ENCODE data around the gene ST13.
"Not testable (repeated sequence)": the region's sequence is repeated elsewhere in the genome, so short reads cannot be mapped to it uniquely, and the experiment has no call there.

Gene ST13

GRCh38 chr22:40856513-40857308 is at the start of gene ST13, which contains the start of gene XPNPEP3:
Gene ST13 (minus strand): TSS chr22:40856639. CDS start chr22:40856540, 99 bp downstream.
Gene XPNPEP3 (plus strand): TSS chr22:40857148. CDS start chr22:40857182, 34 bp downstream.
- peak; percentile 95 for DNase-seq (ENCODE audit: low read depth in 2 of 2)

DNA sequence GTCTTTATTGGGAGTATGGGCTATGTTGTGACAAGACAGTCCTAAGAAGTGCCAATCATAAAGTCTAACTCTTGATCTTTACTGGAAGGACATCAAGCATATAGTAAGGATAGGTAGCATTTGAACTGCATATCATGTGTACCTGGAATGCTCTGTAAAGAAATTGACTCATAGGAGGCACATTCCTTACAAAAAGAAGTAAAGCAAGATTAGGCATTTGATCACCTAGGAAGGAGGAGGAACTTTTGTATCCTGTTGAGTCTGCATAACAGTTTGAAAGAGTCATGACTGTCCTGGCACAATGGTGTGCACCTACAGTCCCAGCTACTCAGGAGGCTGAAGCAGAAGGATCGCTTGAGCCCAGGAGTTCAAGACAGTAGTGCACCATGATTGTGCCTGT is 47.7 kb upstream of the ST13 start:
- no peak for DNase-seq (ENCODE audit: low read depth in 2 of 2)

DNA sequence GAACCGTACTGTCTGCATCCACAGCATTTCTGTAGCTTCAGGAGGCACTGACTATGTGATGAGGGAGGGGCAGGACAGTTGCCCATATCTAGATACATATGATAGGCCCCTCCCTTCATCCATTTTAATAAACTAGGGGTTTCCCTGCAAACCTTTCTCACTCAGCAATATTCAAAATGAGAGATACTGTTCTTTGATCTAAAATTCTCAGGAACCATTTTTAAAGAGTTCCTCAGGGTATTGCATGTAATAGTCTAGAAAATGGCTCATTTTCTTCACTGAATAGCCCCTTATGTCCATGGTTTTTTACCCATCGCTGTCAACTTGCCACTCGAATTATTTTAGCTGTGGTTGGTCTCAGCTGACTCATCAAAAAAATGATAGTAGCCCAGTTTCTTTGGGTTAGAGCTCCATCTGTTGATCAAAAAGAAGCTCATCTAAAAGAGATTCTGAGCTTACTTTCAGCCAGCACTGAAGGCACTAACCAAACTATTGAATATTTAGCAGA is 42.5 kb upstream of the ST13 start:
- DNase-seq (ENCODE audit: low read depth in 2 of 2), result peak in 1 of 2 donors; percentile 4

DNA sequence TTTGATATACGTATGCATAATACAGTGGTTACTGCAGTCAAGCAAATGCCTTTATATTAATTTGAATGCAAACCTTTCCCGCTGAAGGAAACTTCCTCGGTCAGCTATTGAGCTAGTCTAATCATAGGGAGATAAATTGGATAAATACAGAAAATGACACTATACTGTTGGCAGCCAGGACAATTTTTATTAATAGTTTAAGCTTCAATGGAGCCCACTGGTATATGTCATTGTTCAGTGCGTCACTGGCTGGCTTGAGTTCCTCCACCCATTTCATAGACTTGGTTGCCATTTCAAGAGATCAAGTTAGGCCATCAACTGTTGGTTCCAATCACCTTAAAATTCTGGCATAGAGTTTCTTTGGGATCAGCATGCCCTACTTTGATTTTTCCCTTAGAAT is 38.0 kb upstream of the ST13 start:
- no peak for DNase-seq (ENCODE audit: low read depth in 2 of 2)

GRCh38 chr22:40890881-40891280 is 34.4 kb upstream of the ST13 start:
- DNase-seq (ENCODE audit: low read depth in 2 of 2), result no peak

GRCh38 chr22:40889116-40889515 is 32.7 kb upstream of the ST13 start:
- DNase-seq (ENCODE audit: low read depth in 2 of 2), result no peak

- no peak for DNase-seq (ENCODE audit: low read depth in 2 of 2)
Observed at GRCh38 chr22:40878922-40879321, 22.5 kb upstream of the ST13 start.

GRCh38 chr22:40877488-40877887 is 21.0 kb upstream of the ST13 start:
- no peak for DNase-seq (ENCODE audit: low read depth in 2 of 2)

DNA sequence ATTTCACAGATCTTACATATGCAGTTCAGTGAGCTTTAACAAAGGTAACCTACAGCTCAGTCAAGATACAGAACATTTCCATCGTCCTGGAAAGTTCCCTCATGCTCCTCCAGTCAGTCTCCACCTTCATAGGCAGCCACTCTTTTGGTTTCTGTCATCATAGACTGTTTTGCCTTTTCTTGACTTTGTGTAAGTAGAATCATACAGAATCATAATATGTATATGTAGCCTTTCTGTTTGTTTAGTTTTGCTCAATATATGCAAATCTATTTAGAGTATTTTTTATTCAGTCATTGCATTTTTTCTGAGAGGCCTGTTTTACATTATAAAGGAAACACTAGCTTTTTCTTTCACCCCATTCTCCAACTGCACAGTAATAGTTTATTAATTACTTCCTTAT is 20.5 kb upstream of the ST13 start:
- DNase-seq (ENCODE audit: low read depth in 2 of 2), result no peak

GRCh38 chr22:40875111-40875510 is 18.7 kb upstream of the ST13 start:
- no peak for DNase-seq (ENCODE audit: low read depth in 2 of 2)

- no peak for DNase-seq (ENCODE audit: low read depth in 2 of 2)
Observed at GRCh38 chr22:40874016-40874415, 17.6 kb upstream of the ST13 start.

DNA sequence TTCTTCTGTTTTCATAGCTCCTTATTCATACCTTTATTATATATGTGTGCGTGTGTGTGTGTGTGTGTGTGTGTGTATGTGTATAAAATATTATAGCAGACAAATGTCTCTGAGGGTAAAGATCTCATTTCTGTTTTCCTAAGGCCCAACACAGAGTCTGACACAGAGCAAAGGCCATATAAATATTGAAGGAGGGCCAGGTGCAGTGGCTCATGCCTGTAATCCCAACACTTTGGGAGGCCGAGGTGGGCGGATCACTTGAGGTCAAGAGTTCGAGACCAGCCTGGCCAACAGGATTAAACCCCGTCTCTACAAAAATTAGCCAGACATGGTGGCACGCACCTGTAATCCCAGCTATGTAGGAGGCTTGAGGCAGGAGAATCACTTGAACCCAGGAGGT is 11.9 kb upstream of the ST13 start:
- not testable (repeated sequence) for DNase-seq (ENCODE audit: low read depth in 2 of 2)

DNA sequence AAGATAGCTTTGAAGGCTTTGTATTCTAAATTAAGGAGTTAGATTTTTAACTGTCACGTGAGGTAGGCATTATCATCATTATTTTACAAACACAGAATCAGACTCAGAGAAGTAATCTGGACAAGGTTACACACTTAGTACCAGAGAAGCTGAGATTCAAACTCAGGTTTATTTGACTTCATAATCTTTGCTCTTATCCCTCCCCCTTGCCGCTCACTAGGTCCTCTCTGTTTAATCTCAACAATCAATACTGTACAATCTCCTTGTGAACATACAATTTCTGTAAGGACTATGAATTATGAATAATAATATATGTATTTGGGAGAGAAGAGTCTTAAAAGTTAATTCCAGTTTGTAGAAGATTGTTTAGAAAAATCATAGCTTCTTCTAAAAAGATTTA is 10.7 kb upstream of the ST13 start:
- DNase-seq (ENCODE audit: low read depth in 2 of 2), result no peak

GRCh38 chr22:40862537-40862936 is 6.1 kb upstream of the ST13 start:
- DNase-seq (ENCODE audit: low read depth in 2 of 2), result no peak

DNA sequence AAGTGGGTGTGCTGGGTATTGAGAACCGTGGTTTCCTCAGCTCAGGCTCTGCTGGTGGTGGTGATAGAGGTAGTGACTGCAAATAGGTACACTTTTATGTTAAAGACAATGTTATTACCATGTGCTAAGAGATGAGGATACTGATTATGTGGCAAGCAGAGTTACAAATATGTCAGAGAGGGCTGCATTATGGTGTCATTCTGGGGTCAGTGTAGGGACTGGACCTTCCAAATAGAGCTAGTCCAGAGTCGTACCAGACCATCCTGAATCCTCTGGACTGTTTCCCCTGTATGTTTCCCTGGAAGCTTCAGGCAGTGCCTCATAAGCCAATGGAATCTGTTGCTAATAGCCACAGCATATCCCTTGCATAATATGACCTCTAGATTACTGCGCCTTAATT is 5.6 kb upstream of the ST13 start, which contains the start of gene DNAJB7:
Gene DNAJB7 (minus strand): TSS at position 101 of the 400 bp plus-strand sequence. CDS start 119 bp downstream, outside the sequence.
- no peak for DNase-seq (ENCODE audit: low read depth in 2 of 2)

DNA sequence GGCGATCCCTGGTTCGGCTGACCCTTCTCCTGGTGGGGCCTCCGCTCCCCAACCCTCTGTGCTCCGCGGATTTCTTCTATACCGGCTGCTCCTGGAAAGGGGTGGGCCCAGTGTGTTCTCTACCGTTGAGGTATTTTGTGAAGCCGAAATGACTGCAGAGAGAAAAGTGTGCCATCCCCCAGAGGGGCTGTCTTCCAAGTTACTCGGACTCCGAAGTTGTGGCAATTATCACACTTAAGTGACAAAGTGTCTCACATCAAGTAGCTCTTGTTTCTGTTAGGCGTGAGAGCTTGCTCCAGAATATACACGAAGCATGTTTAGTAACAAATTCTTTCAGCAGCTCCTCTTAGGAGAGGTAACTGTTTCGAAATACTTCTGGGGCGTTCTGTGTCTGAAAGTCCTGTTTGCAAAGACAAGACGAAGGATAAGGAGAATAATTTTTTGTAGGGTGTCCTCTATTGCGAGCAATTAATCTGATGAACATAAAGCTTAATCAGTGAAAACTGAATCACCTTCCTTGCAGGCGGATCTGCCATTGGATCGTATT is 943 bp upstream of the ST13 start:
- DNase-seq (ENCODE audit: low read depth in 2 of 2), result no peak

- DNase-seq (ENCODE audit: low read depth in 2 of 2), result no peak
Observed at GRCh38 chr22:40855979-40856512, 393 bp downstream of the ST13 start.

DNA sequence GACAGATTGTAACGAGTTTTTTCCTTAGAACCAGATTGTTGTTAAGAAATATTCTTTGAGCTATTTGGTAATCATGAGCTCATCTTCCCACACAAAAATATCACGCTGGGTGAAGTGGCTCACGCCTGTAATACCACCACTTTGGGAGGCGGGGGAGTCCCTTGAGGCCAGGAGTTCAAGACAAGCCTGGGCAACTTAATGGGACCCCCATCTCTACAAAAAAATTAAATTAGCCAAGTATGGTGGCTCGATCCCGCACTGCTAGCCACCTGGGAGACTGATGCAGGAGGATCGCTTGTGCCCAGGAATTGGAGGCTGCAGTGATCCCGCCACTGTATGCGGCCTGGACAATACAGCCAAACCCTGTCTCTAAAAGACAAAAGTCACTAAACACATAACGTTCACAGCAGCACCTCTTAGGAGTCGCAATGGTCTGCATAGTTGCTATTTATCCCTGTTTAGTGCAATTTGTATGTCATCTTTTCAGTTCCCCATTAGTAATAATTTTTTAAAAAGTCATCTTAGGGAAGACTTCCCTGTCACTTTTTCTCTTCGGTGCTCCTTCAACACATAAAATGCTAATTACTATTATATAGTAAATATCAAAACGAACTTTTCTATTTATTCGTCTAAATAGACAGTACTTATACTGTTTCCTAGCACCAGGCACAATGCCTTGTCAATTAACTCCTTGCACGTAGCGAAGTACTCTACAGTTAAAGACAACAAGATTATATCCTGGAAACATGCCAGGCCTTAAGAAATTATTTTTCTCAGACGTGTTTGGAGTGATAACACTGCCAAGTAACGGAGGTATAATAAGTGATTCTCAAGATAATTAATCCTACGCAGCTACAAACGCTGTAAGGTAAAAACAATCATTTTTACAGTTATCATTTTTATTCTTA is 1.1 kb downstream of the ST13 start:
- DNase-seq (ENCODE audit: low read depth in 2 of 2), result no peak

- DNase-seq (ENCODE audit: low read depth in 2 of 2), result no peak
Observed at GRCh38 chr22:40853961-40854360, 2.5 kb downstream of the ST13 start.

- no peak for DNase-seq (ENCODE audit: low read depth in 2 of 2)
Observed at GRCh38 chr22:40853333-40853732, 3.1 kb downstream of the ST13 start.

DNA sequence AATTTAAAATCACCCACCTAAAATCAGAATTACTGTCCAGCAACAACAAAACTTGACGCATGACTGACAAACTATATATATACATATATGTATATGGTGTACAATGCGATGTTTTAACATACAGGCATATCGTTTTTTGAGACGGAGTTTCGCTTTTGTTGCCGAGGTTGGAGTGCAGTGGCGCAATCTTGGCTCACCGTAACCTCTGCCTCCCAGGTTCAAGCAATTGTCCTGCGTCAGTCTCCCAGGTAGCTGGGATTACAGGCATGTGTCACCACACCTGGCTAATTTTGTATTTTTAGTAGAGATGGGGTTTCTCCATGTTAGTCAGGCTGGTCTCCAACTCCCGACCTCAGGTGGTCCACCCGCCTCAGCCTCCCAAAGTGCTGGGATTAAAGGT is 10.6 kb downstream of the ST13 start:
- not testable (repeated sequence) for DNase-seq (ENCODE audit: low read depth in 2 of 2)

- no peak for DNase-seq (ENCODE audit: low read depth in 2 of 2)
Observed at GRCh38 chr22:40844951-40845350, 11.5 kb downstream of the ST13 start.

All from activated CD4-positive, alpha-beta T cell treated with anti-CD3 and anti-CD28 coated beads for 24 hours (primary cell).